ENCODE data around the gene NAV2.

GRCh38 chr11:20060647-20061205 is 348.1 kb downstream of the NAV2 start:
- TF ChIP-seq CTCF (IDR thresholded peaks at IDR 0.05) (no peak), POLR2AphosphoS5 (IDR thresholded peaks at IDR 0.05) (no peak), POLR2A (IDR thresholded peaks at IDR 0.05) (no peak), EP300 (IDR thresholded peaks at IDR 0.05; ENCODE audit: low read depth) (no peak)

Data from transverse colon (tissue), 4 donors.